ENCODE data around the gene NADK2. TPM values are rescaled to one million over a fixed set of nuclear protein-coding genes. Genes with fewer than 3 reads are reported as not detected.
"Not testable (repeated sequence)": the region's sequence is repeated elsewhere in the genome, so short reads cannot be mapped to it uniquely, and the experiment has no call there.

Gene NADK2
- total RNA-seq, 1 donor from 2014 or later: 39.4 TPM

DNA sequence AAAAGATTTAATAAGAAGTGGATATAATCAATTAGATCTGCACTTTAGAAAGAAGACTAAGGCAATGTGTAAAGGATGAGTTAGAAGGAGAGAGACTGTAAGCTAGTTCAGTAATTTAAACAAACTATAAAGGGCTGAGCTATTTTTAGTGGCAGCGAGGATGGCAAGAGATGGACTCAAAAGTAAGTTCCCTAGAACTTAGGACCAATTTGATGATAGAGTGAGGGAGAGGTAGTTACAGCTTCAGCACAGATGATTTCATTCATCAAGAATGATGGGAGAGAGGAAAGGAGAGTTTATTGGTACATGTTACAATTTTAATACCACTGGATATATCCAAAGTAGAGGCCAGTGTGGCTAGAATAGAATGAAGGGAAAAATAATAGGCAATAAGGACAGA, 19.1 kb downstream of the NADK2 start:
- DNase-seq (ENCODE audit: missing footprints): no peak
- ATAC-seq: no peak
- intact Hi-C loops (cut with DNase I): no loop called here

DNA sequence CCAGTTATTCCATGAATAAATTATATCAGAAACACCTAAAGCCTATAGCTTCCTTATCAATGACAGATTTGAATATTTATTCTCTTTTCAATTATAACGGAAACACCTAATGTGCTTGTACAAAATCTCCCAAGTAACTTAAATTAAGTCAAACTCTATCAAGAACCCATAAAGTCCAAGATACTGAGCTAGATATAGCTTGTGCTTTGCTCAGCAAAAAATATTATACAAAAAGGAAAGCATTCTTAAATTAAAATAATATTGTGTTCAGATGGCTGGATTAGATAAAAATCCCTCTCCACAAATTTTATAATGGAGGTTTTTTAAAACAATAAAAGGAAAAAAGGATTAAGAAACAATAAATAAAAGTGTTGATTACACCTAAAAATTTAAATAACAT, 23.7 kb downstream of the NADK2 start:
- no peak for ATAC-seq
- DNase-seq (ENCODE audit: missing footprints): no peak
- intact Hi-C loops (cut with DNase I): no loop called here

DNA sequence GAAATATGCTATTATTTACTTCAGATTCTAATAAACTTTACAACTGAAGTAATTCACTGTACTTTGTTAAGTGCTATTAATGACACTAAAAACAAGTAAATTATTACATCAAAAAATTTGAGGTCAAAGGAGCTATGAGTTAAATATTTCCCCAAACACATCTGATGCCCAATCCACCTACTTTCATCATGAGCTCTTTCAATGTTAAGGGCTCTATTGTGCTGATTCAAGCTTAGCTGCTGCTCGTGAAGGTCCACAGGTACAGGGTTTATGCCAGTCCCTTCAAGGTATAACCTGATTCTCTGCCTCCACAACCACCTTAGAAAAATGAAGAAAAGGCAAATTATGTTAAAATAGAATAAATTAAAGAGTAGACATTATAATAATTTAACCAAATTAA, 24.2 kb downstream of the NADK2 start:
- DNase-seq (ENCODE audit: missing footprints): no peak
- ATAC-seq: no peak
- intact Hi-C loops (cut with DNase I): no loop called here

DNA sequence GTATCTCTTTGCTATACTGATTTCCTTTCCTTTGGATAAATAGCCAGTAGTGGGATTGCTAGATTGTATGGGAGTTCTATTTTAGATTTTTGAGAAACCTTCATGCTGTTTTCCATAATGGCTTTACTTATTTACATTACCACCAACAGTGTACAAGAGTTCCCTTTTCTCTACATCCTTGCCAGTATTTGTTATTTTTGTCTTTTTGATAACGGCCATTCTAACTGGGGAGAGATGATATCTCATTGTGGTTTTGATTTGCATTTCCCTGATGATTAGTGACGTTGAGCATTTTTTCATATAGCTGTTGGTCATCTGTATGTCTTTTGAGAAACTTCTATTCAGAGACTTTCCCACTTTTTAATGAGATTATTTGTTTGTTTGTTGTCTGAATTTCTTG, 25.8 kb downstream of the NADK2 start:
- ATAC-seq: no peak
- intact Hi-C loops (cut with DNase I): no loop called here
- DNase-seq (ENCODE audit: missing footprints): no peak

- no peak for DNase-seq (ENCODE audit: missing footprints)
- intact Hi-C loops (cut with DNase I): no loop called here
- no peak for ATAC-seq
Observed at GRCh38 chr5:36214436-36214835, 27.3 kb downstream of the NADK2 start.

DNA sequence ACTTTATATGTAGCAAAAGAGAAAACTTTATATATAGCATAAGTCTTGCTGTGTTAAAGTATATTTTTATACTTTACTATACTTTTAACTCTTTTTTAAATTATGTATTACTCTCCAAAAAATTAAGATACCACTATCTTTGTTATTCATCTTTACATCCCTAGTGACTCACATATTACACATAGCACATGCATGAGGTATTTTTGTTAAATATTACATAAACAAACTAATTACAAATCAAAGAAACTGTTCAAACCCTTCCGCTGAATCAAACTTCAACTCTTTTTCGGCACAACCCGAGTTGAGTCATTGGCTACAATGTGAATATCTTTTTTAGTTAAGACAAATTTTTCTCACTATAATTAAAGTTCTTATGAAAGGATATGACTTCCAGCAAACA, 32.1 kb downstream of the NADK2 start:
- no peak for ATAC-seq
- no peak for DNase-seq (ENCODE audit: missing footprints)
- intact Hi-C loops (cut with DNase I): no loop called here

- DNase-seq (ENCODE audit: missing footprints) (no peak), ATAC-seq (no peak)
- intact Hi-C loops (cut with DNase I): no loop called here
Observed at GRCh38 chr5:36208786-36209185, 32.9 kb downstream of the NADK2 start.

GRCh38 chr5:36206913-36207312, 34.8 kb downstream of the NADK2 start:
- no peak for DNase-seq (ENCODE audit: missing footprints)
- no peak for ATAC-seq
- intact Hi-C loops (cut with DNase I): no loop called here

DNA sequence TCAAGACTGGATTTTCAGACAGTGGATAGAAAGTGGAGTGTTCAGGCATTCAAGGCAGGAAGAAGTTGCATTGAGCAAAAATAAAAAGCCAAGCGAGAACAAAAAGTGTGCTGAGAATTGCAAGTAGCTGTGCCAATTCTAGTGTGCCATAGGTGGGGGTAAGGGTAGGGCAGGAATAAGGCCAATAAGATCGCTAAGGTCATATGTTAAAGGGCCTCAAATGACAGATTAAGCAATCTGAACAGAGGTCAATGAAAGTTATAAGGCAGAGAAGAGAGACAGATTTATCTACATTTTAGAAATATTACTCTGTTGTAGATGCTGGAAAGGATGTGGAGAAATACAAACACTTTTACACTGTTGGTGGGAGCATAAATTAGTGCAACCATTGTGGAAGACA, 36.4 kb downstream of the NADK2 start:
- ATAC-seq (no peak), DNase-seq (ENCODE audit: missing footprints) (no peak)
- intact Hi-C loops (cut with DNase I): no loop called here

DNA sequence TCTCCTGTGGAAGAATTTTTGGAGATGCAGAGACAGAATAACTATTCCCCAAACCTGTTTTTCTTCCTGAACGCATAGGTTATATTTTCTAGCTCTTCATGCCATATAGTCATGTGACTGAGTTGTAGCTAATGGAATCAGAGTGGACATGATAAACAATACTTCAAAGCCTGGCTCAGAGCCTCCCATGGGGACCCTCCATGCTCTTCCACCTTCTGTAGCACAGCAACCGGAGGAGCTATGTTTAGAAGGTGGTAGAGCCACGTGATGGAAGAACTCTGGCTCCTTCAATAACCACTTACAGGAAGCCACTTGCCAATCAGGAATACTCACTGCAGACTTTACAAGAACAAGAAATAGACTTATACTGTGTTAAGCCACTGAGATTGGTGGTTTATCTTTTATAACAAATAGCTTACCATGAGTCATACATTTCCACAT, 39.2 kb downstream of the NADK2 start:
- intact Hi-C loops (cut with DNase I): no loop called here
- ATAC-seq: peak; percentile 74
- DNase-seq (ENCODE audit: missing footprints): no peak

GRCh38 chr5:36200513-36200912, 41.2 kb downstream of the NADK2 start:
- no peak for ATAC-seq
- intact Hi-C loops (cut with DNase I): no loop called here
- DNase-seq (ENCODE audit: missing footprints): no peak

DNA sequence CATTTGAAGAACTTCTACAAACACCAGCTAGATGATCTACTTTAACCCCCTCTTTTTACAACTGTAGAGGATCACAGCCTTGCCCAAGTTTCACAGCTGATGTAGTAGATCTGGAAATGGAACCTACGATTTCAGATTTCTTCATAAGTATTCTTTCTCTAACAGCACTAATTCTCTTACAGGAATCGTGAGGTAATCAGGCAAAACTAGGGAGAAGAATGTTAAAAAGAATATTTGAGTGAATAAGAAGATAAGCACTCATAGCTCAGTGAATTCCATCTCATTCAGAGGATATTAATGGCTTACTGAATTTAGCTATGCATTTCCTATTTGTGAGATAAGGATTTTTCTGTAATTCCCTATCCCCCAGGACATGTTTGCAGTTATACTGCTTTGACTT, 42.1 kb downstream of the NADK2 start:
- DNase-seq (ENCODE audit: missing footprints) (no peak), ATAC-seq (no peak)
- intact Hi-C loops (cut with DNase I): no loop called here

DNA sequence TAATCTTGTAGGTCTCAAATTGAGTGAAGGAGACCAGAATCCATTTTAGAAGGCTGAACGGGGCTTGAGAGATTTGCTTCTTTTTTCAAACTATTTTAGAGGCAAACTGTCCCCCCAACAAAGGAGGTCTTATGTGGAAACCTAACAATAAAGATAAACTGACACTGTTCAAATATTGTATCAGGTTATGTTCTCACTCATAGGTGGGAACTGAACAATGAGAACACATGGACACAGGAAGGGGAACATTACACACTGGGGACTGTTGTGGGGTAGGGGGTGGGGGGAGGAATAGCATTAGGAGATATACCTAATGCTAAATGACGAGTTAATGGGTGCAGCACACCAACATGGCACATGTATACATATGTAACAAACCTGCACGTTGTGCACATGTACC, 42.9 kb downstream of the NADK2 start:
- DNase-seq (ENCODE audit: missing footprints); ATAC-seq; intact Hi-C loops (cut with DNase I): not testable (repeated sequence)

- intact Hi-C loops (cut with DNase I): no loop called here
- DNase-seq (ENCODE audit: missing footprints) (no peak), ATAC-seq (no peak)
Observed at GRCh38 chr5:36198281-36198680, 43.4 kb downstream of the NADK2 start.

GRCh38 chr5:36193746-36194145, 48.0 kb downstream of the NADK2 start:
- DNase-seq (ENCODE audit: missing footprints): no peak
- intact Hi-C loops (cut with DNase I): no loop called here
- ATAC-seq: no peak

GRCh38 chr5:36184408-36184807, 57.3 kb downstream of the NADK2 start:
- intact Hi-C loops (cut with DNase I); ATAC-seq; DNase-seq (ENCODE audit: missing footprints): not testable (repeated sequence)

DNA sequence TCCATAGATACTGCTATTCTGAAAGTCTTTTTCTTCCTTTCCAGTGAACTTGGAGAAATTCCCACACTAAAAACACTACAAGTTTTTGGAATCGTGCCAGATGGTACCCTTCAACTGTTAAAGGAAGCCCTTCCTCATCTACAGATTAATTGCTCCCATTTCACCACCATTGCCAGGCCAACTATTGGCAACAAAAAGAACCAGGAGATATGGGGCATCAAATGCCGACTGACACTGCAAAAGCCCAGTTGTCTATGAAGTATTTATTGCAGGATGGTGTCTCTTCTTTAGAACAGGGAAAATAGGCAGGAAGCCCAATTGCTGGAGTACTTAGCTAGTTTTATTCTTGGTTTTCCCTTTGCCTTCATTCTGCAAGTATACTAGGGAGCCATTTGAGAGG, 60.0 kb downstream of the NADK2 start:
- DNase-seq (ENCODE audit: missing footprints) (no peak), ATAC-seq (no peak)
- intact Hi-C loops (cut with DNase I): no loop called here

DNA sequence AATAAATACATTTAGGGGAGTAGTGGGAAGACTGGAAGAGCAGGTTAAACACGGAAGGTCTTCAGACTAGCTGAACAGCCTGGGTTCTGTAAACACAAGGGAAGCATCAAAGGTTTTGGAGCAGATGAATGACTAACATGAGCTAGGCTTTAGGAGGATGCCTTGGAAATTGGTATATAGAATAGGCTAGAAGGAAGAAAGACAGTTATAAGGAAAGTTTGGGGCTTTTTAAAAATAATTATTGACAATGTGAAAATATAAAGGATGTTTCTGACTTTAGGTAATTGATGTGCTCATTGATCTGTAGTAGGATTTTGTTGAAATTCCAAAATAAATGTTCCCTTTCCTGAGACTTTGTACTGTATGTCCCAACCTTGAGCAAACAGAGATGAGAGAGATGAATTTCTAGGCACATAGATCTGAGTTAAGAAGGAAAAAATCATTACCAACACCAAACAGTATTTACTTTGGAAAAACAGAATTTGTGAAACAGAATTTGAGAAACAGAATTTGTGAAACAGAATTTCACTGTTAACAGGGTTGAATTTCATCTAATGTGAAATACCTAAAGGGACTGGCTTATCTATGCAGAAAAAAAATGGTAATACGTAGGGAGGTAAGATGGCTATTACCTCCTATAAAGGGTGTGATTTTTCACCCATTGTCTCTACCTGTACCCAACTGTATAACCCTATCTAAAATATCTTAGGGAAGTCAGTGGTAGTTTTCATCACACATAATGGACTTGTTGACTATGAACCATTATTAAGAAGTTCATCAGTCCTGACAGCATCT, 61.0 kb downstream of the NADK2 start:
- ATAC-seq (no peak), DNase-seq (ENCODE audit: missing footprints) (no peak)
- intact Hi-C loops (cut with DNase I): no loop called here

- no peak for DNase-seq (ENCODE audit: missing footprints)
- no peak for ATAC-seq
- intact Hi-C loops (cut with DNase I): loop anchor here (5.0 to 10.0 kb wide), 2 partner anchors 122 to 515 kb away; partner anchors contain the start of gene RANBP3L
Observed at GRCh38 chr5:36179950-36180349, 61.8 kb downstream of the NADK2 start.

DNA sequence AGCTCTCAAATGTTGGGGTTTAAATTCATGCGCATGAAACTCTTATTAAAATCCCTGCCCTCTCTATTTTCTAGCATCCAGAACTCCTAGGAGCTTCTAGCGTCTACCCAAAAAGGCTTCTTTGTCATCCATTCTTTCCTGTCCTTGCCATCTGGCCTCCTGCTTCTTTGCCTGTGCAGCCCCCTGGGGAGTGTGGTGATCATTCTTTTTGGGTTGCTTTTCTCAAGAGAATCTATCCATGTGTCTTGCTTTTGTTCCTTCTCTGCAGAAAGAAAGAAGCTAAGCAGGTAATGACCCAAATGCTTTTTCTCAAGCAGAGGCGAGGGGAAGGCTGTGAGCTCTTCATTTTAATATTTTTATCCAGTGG, 63.2 kb downstream of the NADK2 start:
- ATAC-seq (no peak), DNase-seq (ENCODE audit: missing footprints) (no peak)
- intact Hi-C loops (cut with DNase I): loop anchor here (5.0 to 10.0 kb wide), 2 partner anchors 124 to 516 kb away; partner anchors contain the start of gene RANBP3L

Data from Right ventricle myocardium inferior (tissue), 1 donor.